Choroid plexus epithelial cell (primary cell): ENCODE measurements around the gene DYNC1I1.

Experiments used
- DNase-seq: peaks from one replicate; pipeline ENCODE4 v3.0.0-alpha.2; 2010; ENCODE audit warnings: low read depth
- H3K4me3 ChIP-seq: 2 replicates; pipeline ENCODE4 v1.5.1; 2011; ENCODE audit warnings: low read depth, mild to moderate bottlenecking, control low read depth, low read length, moderate library complexity
- CTCF ChIP-seq: conservative IDR thresholded peaks from 2 replicates; pipeline ENCODE4 v1.5.1; 2011; ENCODE audit warnings: low read depth, mild to moderate bottlenecking, control low read depth, inconsistent platforms, low read length, moderate library complexity

DYNC1I1 gene

GRCh38 chr7:95980706-95981105, 208.4 kb downstream of the DYNC1I1 start:
- no peak for DNase-seq
- no peak overlapping the region for H3K4me3 ChIP-seq
- no peak for TF ChIP-seq CTCF

GRCh38 chr7:95986178-95986764, 213.9 kb downstream of the DYNC1I1 start:
- DNase-seq: no peak
- H3K4me3 ChIP-seq: no peak overlapping the region
- TF ChIP-seq CTCF: no peak

GRCh38 chr7:95989301-95989700, 216.9 kb downstream of the DYNC1I1 start:
- no peak for TF ChIP-seq CTCF
- no peak for DNase-seq

GRCh38 chr7:95993380-95993779, 221.0 kb downstream of the DYNC1I1 start:
- no peak for TF ChIP-seq CTCF
- DNase-seq: no peak
- H3K4me3 ChIP-seq: no peak overlapping the region

More at GRCh38 chr7:95989301-95989700, 216.9 kb downstream of the DYNC1I1 start:
- H3K4me3 ChIP-seq: no peak overlapping the region

- DNase-seq: no peak
- TF ChIP-seq CTCF: no peak
- no peak overlapping the region for H3K4me3 ChIP-seq
These were observed 223.8 kb downstream of the DYNC1I1 start for GRCh38 chr7:95996174-95996573.

GRCh38 chr7:95996886-95997285, 224.5 kb downstream of the DYNC1I1 start:
- no peak for TF ChIP-seq CTCF
- H3K4me3 ChIP-seq: no peak overlapping the region
- no peak for DNase-seq

GRCh38 chr7:95997632-95998031, 225.3 kb downstream of the DYNC1I1 start:
- no peak for DNase-seq
- H3K4me3 ChIP-seq: no peak overlapping the region
- TF ChIP-seq CTCF: no peak
